Epithelial cell of prostate (primary cell): ENCODE data around the gene BAHCC1.

ENCODE experiments used
- DNase-seq: peaks from one replicate; pipeline ENCODE4 v3.0.0-alpha.2; 2011; ENCODE audit warnings: low read depth, low spot score
- H3K27ac ChIP-seq: fragments of 450-650 bp; 2 replicates; pipeline ENCODE4 v1.5.1; 2017; ENCODE audit warnings: mild to moderate bottlenecking

BAHCC1 gene

DNA sequence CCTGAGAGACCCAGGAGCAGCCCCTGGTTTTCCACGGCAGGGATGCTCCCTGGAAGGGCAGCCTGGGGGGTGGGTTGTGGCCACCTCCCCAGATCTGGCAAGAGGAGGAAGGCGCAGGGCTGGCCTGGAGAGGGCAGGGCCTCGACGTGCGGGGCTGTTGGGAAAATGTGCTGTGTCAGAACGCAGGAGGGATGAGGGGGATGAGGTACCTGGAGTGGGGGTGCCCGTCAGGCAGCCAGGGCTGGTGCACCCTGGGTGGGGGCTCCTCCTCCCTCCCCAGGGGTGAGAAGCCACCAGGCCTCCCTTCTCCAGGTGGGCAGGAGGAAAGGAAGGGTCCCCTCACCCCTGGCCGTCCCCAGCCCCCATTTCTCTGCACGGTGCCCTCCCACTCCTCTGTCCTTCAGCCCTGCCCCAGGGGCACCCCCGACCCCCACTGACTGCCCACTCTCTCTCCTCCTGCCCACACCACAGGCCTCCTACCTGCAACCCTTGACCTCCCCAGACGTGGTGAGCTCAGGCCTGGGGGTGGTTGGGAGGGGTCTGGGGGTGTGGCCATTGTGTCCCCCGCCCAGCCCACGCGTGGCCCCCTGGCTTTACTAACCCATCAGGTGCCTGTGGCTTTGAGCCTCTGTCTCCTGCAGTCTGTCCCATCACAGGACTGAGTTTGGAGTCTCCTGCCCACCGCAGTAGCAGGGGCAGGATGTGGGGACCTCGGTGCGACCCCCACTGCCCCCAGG lies 39.6 kb downstream of the BAHCC1 start:
- no peak overlapping the region for H3K27ac ChIP-seq
- DNase-seq = no peak

- no peak for DNase-seq
- no peak overlapping the region for H3K27ac ChIP-seq
Observed at GRCh38 chr17:81435652-81436293, 40.5 kb downstream of the BAHCC1 start.

GRCh38 chr17:81436294-81436849 lies 41.1 kb downstream of the BAHCC1 start:
- DNase-seq = no peak
- no peak overlapping the region for H3K27ac ChIP-seq

DNA sequence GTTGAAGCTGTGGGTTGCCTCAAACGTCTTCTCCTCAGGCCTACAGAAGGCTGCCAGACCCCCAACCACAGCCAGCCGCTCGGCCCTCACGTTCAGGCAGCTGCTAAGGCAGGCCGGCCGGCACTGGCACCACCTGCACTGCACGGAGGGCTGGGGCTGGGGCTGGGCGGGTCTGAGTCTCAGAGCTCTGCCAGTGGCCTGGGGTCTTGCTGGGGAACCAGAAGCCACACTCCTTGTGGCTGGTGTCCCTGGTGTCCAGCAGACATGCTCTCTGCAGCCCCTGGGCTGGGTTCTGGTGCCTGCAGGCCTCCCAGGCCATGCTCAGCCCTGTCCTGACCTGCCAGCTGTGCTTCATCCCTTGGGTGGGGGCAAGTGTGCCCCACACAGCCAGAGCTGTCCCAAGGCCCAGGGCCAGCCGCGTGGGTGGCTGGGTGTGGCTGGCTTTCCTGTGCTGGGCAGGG lies 42.0 kb downstream of the BAHCC1 start:
- no peak for DNase-seq
- H3K27ac ChIP-seq = no peak overlapping the region

- no peak for DNase-seq
- no peak overlapping the region for H3K27ac ChIP-seq
Observed at GRCh38 chr17:81438007-81438659, 42.9 kb downstream of the BAHCC1 start.

- H3K27ac ChIP-seq = no peak overlapping the region
- DNase-seq = no peak
Observed at GRCh38 chr17:81438688-81439087, 43.4 kb downstream of the BAHCC1 start.

- H3K27ac ChIP-seq = no peak overlapping the region
- DNase-seq = no peak
Observed at GRCh38 chr17:81440051-81440471, 44.8 kb downstream of the BAHCC1 start.

DNA sequence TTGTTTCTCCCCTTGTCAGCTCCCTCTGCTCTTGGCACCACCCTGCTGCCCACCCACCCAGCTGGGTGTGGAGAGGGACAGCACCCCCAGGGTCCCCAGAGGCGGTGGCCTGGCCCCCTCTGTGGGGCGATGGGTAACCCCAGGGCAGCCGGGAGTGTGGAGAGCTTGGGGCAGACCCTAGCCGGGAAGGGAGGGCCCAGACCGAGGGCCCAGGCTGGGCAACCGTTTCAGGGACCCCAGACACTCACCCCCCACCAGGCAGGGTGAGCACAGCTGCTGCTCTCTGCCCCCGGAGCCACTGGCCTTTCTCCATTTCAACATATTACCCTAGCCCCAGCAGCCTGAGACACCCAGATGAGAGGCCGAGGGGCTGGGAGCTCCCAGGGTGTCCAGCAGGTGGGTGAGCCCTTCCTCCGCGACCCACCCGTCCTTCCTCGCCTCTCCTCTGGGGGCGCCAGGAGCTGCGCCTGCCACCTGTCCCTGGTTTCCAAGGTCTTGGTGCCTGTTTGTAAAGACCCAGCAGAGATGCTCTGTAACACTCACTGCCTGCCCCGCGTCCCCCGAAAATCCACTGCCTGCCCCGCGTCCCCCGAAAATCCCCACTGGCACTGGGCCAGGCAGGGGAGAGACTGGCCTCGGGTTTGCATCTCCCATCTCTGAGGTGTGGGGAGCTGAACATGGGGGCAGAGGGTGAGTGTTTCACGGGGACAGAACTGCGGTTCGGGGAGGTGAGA lies 45.4 kb downstream of the BAHCC1 start:
- DNase-seq = no peak
- H3K27ac ChIP-seq = no peak overlapping the region

- DNase-seq = no peak
Observed at GRCh38 chr17:81442791-81443190, 47.5 kb downstream of the BAHCC1 start.

GRCh38 chr17:81443269-81443668 lies 48.0 kb downstream of the BAHCC1 start:
- DNase-seq = no peak
- H3K27ac ChIP-seq = no peak overlapping the region

More at GRCh38 chr17:81442791-81443190, 47.5 kb downstream of the BAHCC1 start:
- H3K27ac ChIP-seq = no peak overlapping the region

- no peak for DNase-seq
Observed at GRCh38 chr17:81444610-81445339, 49.5 kb downstream of the BAHCC1 start.

DNA sequence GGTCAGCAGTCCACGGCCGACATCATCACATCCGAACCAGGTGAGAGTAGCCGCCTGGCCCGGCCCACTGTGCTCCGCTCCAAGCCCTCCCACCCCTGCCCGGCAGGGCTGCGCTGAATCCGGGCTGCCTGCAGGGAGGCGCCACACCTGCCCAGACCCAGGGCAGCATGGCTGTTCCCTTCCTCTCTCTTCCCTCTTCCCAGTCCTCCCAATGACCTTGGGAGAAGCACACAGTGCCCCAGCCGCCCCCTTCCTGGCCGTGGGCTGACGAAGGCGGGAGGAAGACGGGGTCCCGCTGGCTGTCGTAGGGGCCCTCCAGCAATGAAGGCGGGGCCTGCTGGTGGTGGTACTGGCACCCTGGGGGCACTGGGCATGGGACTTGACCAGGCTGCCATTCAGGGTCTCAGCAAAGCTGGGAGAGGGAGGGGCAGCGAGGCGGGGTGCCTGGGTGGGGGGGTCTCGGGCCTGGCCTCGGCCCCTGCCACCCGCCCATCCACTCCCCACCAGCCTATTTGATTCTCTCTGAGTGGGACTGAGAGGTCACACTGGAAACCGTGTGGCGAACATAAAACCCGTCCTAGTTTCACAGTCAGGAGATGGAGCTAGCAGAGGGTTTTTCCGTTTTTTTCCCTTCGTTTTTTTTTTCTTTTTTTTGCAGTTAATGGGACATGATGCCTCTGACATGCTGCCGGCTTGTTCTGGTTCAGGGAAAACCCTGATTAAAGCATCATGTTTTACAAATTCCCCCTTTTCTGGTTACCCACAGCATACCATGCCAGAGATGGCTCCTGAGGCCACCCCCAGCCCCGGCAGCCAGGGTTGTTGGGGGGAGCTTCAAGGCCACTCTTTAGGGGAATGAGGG lies 50.6 kb downstream of the BAHCC1 start:
- no peak overlapping the region for H3K27ac ChIP-seq
- no peak for DNase-seq

More at GRCh38 chr17:81444610-81445339, 49.5 kb downstream of the BAHCC1 start:
- H3K27ac ChIP-seq = no peak overlapping the region

GRCh38 chr17:81447331-81447933 lies 52.2 kb downstream of the BAHCC1 start:
- no peak for DNase-seq
- H3K27ac ChIP-seq = no peak overlapping the region

GRCh38 chr17:81448442-81448841 lies 53.2 kb downstream of the BAHCC1 start:
- DNase-seq = no peak
- H3K27ac ChIP-seq = no peak overlapping the region

GRCh38 chr17:81448950-81449349 lies 53.7 kb downstream of the BAHCC1 start:
- DNase-seq = no peak
- no peak overlapping the region for H3K27ac ChIP-seq

GRCh38 chr17:81449351-81449750 lies 54.1 kb downstream of the BAHCC1 start:
- no peak overlapping the region for H3K27ac ChIP-seq
- no peak for DNase-seq

GRCh38 chr17:81451823-81452222 lies 56.6 kb downstream of the BAHCC1 start:
- no peak overlapping the region for H3K27ac ChIP-seq
- no peak for DNase-seq

DNA sequence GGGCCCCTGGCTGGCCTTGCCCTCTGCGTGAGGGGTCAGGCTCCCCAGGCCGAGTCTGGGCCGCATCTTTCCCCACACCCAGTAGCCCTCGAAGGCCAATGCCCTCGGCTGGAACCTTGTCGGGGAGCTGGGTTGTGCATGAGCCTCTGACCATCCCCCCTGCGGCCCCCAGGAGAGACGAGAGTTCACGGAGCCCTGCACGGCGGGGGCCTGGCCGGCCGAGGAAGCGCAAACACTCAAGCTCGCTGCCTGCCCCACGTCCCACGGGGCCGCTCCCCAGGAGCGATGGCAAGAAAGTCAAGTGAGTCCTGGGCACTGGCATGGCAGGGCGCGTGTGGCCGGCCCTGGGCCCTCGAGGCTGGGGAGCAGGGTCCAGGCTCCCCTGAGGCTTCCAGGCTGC lies 57.3 kb downstream of the BAHCC1 start:
- no peak overlapping the region for H3K27ac ChIP-seq
- DNase-seq = no peak
